Stimulated activated CD4-positive, alpha-beta T cell treated with anti-CD3 and anti-CD28 coated beads, Interleukin-15, amount 100 ng/mL, for 48 hours (primary cell): ENCODE data around the gene GSTA2.
"Not testable (repeated sequence)": the region's sequence is repeated elsewhere in the genome, so short reads cannot be mapped to it uniquely, and the experiment has no call there.

Experiments
- DNase-seq, 2 donors: peaks; one replicate each; pipeline ENCODE4 v3.0.0-alpha.2; 2020; ENCODE audit warnings: low read depth in 2 of 2

GSTA2 gene

GRCh38 chr6:52726193-52726542 is 37.1 kb downstream of the GSTA2 start:
- DNase-seq, result no peak

DNA sequence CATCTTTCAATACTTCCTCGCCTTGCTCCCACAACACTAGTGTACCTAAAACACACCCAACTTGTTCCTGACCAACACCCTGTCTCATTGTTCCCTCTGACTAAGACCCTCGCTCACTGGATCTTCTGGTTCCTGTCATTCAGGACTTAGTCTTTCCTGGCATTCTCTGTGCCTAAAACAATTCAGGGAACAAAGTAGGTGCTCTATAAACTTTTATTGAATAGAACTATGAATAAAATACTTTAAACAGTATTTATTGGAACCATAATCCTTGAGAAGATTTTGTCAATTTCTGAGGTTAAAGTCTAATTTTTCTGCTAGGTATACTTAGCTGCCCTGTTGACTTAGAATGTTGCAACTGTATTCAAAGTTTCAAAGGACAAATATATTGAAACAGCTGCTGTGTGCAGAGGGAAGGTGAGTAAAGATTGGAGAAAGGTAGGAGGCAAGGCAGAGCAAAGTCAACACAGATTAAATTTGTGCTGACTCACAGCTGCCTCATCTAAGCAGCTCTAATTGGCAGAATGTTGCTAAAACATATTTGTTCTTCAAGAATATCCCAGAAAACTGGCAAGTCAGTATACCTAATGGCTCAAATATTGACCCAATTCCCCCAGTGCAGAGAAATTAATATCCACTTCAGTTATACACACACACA is 37.6 kb downstream of the GSTA2 start:
- no peak for DNase-seq

DNA sequence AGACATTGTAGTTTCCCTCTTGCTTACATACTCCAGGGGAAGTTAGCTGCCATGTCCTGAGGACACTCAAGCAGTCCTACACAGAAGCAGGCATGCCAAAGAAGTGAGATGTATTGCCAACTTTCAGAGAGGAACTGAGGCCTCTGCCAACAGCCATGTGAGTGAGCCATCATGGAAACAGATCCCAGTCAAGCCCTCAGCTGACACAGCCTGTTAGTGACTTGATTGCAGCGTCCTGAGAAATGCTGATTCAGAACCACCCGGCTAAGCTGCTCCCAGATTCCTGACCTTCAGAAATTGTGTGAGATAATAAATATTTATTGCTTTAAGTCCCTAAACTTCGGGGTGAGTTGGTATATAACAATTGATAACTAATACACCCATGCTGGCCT is 38.1 kb downstream of the GSTA2 start:
- DNase-seq, result no peak

- DNase-seq, result peak; percentile 29 to 48
Observed at GRCh38 chr6:52724406-52725121, 38.7 kb downstream of the GSTA2 start.

DNA sequence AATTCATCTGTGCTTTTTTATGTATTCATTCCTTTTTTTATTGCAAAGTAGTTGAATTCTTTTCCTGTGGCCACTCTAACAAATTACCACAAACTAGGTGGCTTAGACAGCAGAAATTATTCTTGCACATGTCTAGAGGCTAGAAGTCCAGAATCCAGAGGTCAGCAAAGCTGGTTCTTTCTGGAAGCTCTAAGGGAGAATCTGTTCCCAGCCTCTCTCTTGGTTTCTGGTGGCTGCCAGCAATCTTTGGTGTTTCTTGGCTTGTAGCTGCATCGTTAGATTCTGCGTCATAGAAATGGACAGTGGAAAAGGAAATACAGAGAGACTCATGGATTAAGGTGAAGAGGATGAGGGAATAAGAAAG is 39.3 kb downstream of the GSTA2 start:
- DNase-seq, result no peak

- no peak for DNase-seq
Observed at GRCh38 chr6:52720321-52720720, 43.0 kb downstream of the GSTA2 start.

GRCh38 chr6:52718550-52718949 is 44.7 kb downstream of the GSTA2 start:
- DNase-seq, result no peak

GRCh38 chr6:52714761-52715160 is 48.5 kb downstream of the GSTA2 start:
- not testable (repeated sequence) for DNase-seq

DNA sequence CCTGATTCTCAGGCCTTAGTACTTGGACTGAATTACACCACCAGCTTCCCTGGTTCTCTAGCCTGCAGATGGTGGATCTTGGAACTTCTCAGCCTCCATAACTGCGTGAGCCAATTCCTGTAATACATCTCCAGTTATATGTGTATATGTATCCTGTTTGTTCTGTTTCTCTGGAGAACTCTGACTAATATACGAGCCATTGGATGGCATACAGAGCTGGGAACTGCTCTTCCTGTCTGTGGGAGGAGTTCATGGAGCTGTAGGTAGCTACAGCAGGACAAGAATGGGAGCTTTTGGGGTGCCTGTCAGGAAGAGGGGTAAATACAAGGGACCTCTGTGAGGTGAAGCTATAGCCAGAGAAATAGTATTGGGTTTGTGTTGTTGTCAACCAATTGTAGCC is 51.1 kb downstream of the GSTA2 start:
- DNase-seq, result no peak

DNA sequence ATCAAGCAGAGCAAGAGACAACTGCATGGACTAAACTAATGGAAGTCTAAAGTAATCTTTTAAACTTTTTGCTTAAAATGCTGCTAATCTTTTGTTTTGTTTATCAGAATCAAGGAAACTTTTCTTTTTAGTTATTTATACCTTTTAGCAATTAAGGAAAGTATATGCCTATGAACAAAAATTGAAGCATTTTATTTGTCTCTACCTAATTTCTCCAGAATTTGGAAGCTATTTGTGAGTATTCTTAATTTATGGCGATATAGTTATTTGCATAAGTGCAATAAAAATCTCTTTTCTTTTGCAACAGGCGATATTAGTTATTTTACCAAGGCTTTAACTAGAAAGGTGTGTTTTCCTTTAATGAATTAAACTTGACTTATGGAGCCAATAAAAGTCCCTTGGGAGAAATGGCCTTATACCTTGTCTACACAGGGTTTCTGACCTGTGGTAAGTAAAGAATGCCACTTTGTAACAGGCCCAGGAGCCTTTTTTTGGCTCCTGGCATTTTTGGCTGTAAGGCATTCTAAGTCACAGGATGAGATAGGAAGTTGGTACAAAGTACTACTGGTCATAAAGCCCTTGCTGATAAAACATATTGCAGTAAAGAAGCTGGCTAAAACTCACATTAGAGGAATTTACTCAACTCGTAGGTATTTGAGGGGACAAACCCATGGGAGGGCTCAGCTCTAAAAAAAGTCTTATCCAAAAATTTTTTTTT is 55.2 kb downstream of the GSTA2 start:
- no peak for DNase-seq

DNA sequence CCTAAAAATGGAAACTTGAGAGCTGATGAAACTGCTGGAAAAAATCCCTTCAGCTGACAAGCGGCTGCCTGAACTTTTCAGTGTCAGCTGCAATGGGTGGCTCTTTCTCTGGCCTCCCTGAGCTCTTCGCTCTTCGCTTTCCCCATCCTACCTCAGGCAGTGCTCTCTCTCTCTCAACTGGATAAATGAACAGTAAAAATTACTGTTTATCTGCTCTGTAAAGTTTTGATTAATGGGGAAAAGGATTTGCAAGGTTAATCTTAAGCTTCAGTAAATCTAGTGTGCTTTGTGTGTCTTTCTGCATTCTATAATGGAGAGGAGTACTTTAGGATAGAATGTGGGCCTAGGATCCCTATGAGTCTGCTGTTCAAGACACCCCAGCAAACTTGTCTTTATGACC is 57.3 kb downstream of the GSTA2 start:
- no peak for DNase-seq

GRCh38 chr6:52704781-52705502 is 58.3 kb downstream of the GSTA2 start:
- DNase-seq, result not testable (repeated sequence)

DNA sequence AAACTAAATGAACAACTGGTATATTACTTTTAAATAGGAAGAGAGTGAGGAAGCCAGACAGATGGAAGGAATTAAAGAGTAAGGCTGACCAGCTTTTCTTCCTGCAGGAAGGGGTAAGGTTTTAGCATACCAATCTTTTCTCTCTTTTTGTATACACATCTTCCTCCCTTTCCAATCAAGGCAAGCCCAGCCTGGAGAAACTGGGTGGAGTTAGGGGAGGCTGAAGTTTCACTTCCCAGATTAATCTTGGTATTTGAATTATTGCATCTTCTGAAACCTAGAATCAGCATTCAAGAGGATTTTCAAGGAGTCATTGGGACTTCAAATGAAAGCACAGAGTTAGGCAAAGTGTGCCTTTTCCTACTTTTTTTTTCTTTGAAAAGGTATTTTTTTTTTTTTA is 59.2 kb downstream of the GSTA2 start:
- no peak for DNase-seq
